ACC112 (cell line): ENCODE measurements around the gene RNLS.

Experiments used
- H2AFZ ChIP-seq: fragments of 200-600 bp; sonication (generic); one replicate; pipeline ENCODE4 v1.6.0; 2017; ENCODE audit warnings: antibody characterized with exemption, low read length; ENCODE audit not compliant: unreplicated experiment
- H3K27ac ChIP-seq: fragments of 200-600 bp; sonication (generic); 2 replicates; pipeline ENCODE4 v1.5.1; 2014; ENCODE audit warnings: low read depth, mild to moderate bottlenecking, antibody characterized with exemption, low read length, moderate library complexity
- H3K27me3 ChIP-seq: fragments of 200-600 bp; sonication (generic); 2 replicates; pipeline ENCODE4 v1.6.1; 2014; ENCODE audit warnings: mild to moderate bottlenecking, antibody characterized with exemption, low read length, moderate library complexity, mixed read lengths; ENCODE audit not compliant: insufficient read depth
- H3K36me3 ChIP-seq: fragments of 200-600 bp; sonication (generic); 2 replicates; pipeline ENCODE4 v1.6.1; 2016; ENCODE audit warnings: mild to moderate bottlenecking, antibody characterized with exemption, low read length, moderate library complexity, mixed read lengths; ENCODE audit not compliant: insufficient read depth
- H3K4me1 ChIP-seq: fragments of 200-600 bp; sonication (generic); one replicate; pipeline ENCODE4 v1.6.1; 2016; ENCODE audit warnings: low read length, mixed read lengths; ENCODE audit not compliant: insufficient read depth, unreplicated experiment, control insufficient read depth
- H3K4me3 ChIP-seq: fragments of 200-600 bp; sonication (generic); 2 replicates; pipeline ENCODE4 v1.5.1; 2014; ENCODE audit warnings: mild to moderate bottlenecking, low read depth, low read length
- H3K79me2 ChIP-seq: fragments of 200-600 bp; sonication (generic); one replicate; pipeline ENCODE4 v1.6.0; 2016; ENCODE audit warnings: low read length; ENCODE audit not compliant: control insufficient read depth, unreplicated experiment, insufficient read depth

RNLS gene

GRCh38 chr10:88477343-88478085 lies 105.6 kb downstream of the RNLS start:
- Histone ChIP-seq H3K36me3 (no peaks in the 10 kb centered on the region), H2AFZ (no peak overlapping the region), H3K79me2 (no peaks in the 10 kb centered on the region), H3K4me3 (no peak overlapping the region), H3K4me1 (no peaks in the 10 kb centered on the region), H3K27me3 (no peaks in the 10 kb centered on the region), H3K27ac (no peak overlapping the region)

GRCh38 chr10:88474884-88475844 lies 108.0 kb downstream of the RNLS start:
- Histone ChIP-seq H2AFZ (no peak overlapping the region), H3K36me3 (no peaks in the 10 kb centered on the region), H3K4me3 (no peak overlapping the region), H3K79me2 (no peaks in the 10 kb centered on the region), H3K27ac (no peak overlapping the region), H3K4me1 (no peaks in the 10 kb centered on the region), H3K27me3 (no peaks in the 10 kb centered on the region)

GRCh38 chr10:88473989-88474883 lies 108.9 kb downstream of the RNLS start:
- no peak overlapping the region for H3K27ac ChIP-seq
- no peak overlapping the region for H2AFZ ChIP-seq
- no peaks in the 10 kb centered on the region for H3K79me2 ChIP-seq
- no peak overlapping the region for H3K4me3 ChIP-seq
- no peaks in the 10 kb centered on the region for H3K36me3 ChIP-seq
- no peaks in the 10 kb centered on the region for H3K27me3 ChIP-seq
- H3K4me1 ChIP-seq = no peaks in the 10 kb centered on the region

- H3K4me1 ChIP-seq = peaks cover 9% of the 10 kb centered on the region
- H3K4me3 ChIP-seq = no peak overlapping the region
- H2AFZ ChIP-seq = no peak overlapping the region
- no peaks in the 10 kb centered on the region for H3K79me2 ChIP-seq
- H3K27me3 ChIP-seq = no peaks in the 10 kb centered on the region
- H3K27ac ChIP-seq = no peak overlapping the region
- no peaks in the 10 kb centered on the region for H3K36me3 ChIP-seq
Observed at GRCh38 chr10:88472540-88472939, 110.6 kb downstream of the RNLS start.

GRCh38 chr10:88471899-88472298 lies 111.2 kb downstream of the RNLS start:
- H3K79me2 ChIP-seq = no peaks in the 10 kb centered on the region
- no peaks in the 10 kb centered on the region for H3K27me3 ChIP-seq
- H3K4me1 ChIP-seq = peaks cover 11% of the 10 kb centered on the region
- H3K36me3 ChIP-seq = no peaks in the 10 kb centered on the region
- H3K4me3 ChIP-seq = no peak overlapping the region
- no peak overlapping the region for H2AFZ ChIP-seq
- H3K27ac ChIP-seq = no peak overlapping the region

- Histone ChIP-seq H2AFZ (no peak overlapping the region), H3K4me3 (no peak overlapping the region), H3K27me3 (no peaks in the 10 kb centered on the region), H3K36me3 (no peaks in the 10 kb centered on the region), H3K4me1 (peaks cover 11% of the 10 kb centered on the region), H3K79me2 (no peaks in the 10 kb centered on the region), H3K27ac (no peak overlapping the region)
Observed at GRCh38 chr10:88467835-88468485, 115.2 kb downstream of the RNLS start.

GRCh38 chr10:88466786-88467185 lies 116.3 kb downstream of the RNLS start:
- peaks cover 11% of the 10 kb centered on the region for H3K4me1 ChIP-seq
- no peak overlapping the region for H2AFZ ChIP-seq
- H3K36me3 ChIP-seq = no peaks in the 10 kb centered on the region
- no peak overlapping the region for H3K27ac ChIP-seq
- no peaks in the 10 kb centered on the region for H3K79me2 ChIP-seq
- H3K27me3 ChIP-seq = no peaks in the 10 kb centered on the region
- H3K4me3 ChIP-seq = no peak overlapping the region

GRCh38 chr10:88465765-88466164 lies 117.4 kb downstream of the RNLS start:
- no peaks in the 10 kb centered on the region for H3K27me3 ChIP-seq

GRCh38 chr10:88463811-88464210 lies 119.3 kb downstream of the RNLS start:
- no peaks in the 10 kb centered on the region for H3K27me3 ChIP-seq
- no peak overlapping the region for H3K4me3 ChIP-seq
- no peak overlapping the region for H2AFZ ChIP-seq
- no peak overlapping the region for H3K27ac ChIP-seq
- H3K79me2 ChIP-seq = no peaks in the 10 kb centered on the region
- peaks cover 11% of the 10 kb centered on the region for H3K4me1 ChIP-seq
- H3K36me3 ChIP-seq = no peaks in the 10 kb centered on the region

More at GRCh38 chr10:88465765-88466164, 117.4 kb downstream of the RNLS start:
- Histone ChIP-seq H3K36me3 (no peaks in the 10 kb centered on the region), H2AFZ (no peak overlapping the region), H3K79me2 (no peaks in the 10 kb centered on the region), H3K27ac (no peak overlapping the region), H3K4me3 (no peak overlapping the region), H3K4me1 (peaks cover 11% of the 10 kb centered on the region)

- H3K27me3 ChIP-seq = no peaks in the 10 kb centered on the region
- no peaks in the 10 kb centered on the region for H3K36me3 ChIP-seq
- H3K79me2 ChIP-seq = no peaks in the 10 kb centered on the region
- peaks cover 7% of the 10 kb centered on the region for H3K4me1 ChIP-seq
- H2AFZ ChIP-seq = no peak overlapping the region
- no peak overlapping the region for H3K4me3 ChIP-seq
- no peak overlapping the region for H3K27ac ChIP-seq
Observed at GRCh38 chr10:88461426-88461825, 121.7 kb downstream of the RNLS start.
